HG03196 (cell line): ENCODE results near the gene OPTC.

Experiments used
- ATAC-seq: cut with Tn5 transposase; IDR thresholded peaks from one replicate; pipeline ENCODE4 v1.9.1; 2021; ENCODE audit not compliant: unreplicated experiment

OPTC gene

DNA sequence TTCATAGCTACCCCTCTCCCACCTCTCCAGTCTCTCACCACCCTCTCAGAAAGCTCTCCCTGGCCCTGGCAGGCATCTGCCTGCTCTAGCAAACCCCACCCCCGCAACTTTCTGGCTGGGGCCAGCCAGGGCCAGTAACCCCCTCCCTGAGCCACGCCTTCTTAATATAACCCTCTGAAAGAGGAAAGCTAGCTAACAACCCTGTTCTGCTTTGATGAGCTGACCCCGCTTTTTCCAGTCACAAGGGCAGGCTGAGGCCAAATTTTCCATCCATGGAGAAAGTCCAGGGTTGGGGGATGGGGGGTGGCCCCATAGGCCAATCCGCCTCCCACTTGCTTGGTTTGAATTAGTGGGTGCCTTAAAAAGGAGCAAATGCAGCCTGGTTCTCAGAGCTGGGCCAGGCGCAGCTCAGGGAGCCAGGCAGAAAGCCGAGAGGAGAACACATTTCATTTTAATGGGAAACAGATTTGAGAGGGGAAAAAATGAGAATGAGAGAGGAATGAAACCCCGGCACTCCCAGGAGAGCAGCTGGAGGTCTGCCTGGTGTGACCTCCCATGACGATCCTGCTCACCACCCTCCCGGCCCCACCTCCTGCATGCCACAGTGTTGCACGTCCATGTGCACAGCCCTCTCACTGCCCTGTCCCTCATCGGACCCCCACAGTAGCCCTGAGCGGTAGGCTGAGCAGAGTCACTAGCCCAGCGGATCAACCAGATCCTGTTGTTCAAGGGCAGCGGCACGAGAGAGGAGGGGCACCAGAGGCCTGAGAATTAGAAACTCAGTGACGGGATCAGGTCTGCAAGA lies 62.3 kb downstream of the OPTC start:
- ATAC-seq = no peak

DNA sequence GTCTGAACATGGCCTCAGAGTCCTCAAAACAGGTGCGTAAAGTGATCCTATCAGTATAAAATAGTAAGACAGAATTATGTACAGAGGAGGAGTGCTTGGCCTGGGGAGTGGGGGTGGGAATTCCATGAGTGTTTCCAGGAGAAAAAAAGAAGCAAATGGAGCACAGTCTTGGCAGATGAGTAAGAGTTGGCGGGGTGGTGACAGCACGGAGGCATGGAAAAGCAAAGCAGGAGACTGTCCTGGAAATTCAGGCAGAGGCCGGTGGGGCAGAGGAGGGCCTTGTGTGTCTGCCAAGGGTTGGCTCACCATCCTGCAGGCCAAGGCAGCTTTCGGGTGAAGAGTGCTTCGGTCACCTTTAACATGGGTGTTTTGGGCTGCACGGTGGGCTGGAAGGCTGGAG lies 63.4 kb downstream of the OPTC start:
- ATAC-seq = no peak

GRCh38 chr1:203558064-203558760 lies 64.3 kb downstream of the OPTC start:
- ATAC-seq = no peak
